GM23338 (cell line): ENCODE results near the gene ATL2. TPM values are rescaled to one million over a fixed set of nuclear protein-coding genes. Genes with fewer than 3 reads are reported as not detected.
A peak's percentile ranks its signal among the peaks of the same experiment; 100 is the strongest.

Experiments
- ATAC-seq: fragments of 200-7000 bp; cut with Tn5 transposase; 3 replicates; pipeline ENCODE4 v1.9.1; 2020
- DNase-seq: peaks from one replicate; pipeline ENCODE4 v3.0.0-alpha.2; 2015; ENCODE audit warnings: low spot score
- H2AFZ ChIP-seq: fragments of 200-600 bp; sonication (generic); 2 replicates; pipeline ENCODE4 v1.8.0; 2016; ENCODE audit warnings: antibody characterized with exemption, mild to moderate bottlenecking, moderate library complexity
- H3F3A ChIP-seq: fragments of 200-600 bp; sonication (generic); replicated peaks from 2 replicates; pipeline ENCODE4 v1.8.0; 2017; ENCODE audit warnings: antibody characterized with exemption, mixed run types, low read depth
- H3K27ac ChIP-seq: fragments of 200-600 bp; sonication (generic); 2 replicates; pipeline ENCODE4 v1.6.1; 2016; ENCODE audit warnings: low read depth
- H3K27me3 ChIP-seq: fragments of 200-600 bp; sonication (generic); 2 replicates; pipeline ENCODE4 v1.8.0; 2016; ENCODE audit warnings: mild to moderate bottlenecking, mixed run types, moderate library complexity; ENCODE audit not compliant: insufficient read depth
- H3K36me3 ChIP-seq: fragments of 200-600 bp; sonication (generic); 2 replicates; pipeline ENCODE4 v1.8.0; 2016; ENCODE audit warnings: mild to moderate bottlenecking; ENCODE audit not compliant: insufficient read depth
- H3K4me1 ChIP-seq: fragments of 200-600 bp; sonication (generic); 2 replicates; pipeline ENCODE4 v1.8.0; 2016; ENCODE audit warnings: mild to moderate bottlenecking, moderate library complexity; ENCODE audit not compliant: insufficient read depth
- H3K4me2 ChIP-seq: fragments of 200-600 bp; sonication (generic); 2 replicates; pipeline ENCODE4 v1.7.1; 2017; ENCODE audit warnings: mixed run types
- H3K4me3 ChIP-seq: fragments of 200-600 bp; sonication (generic); 2 replicates; pipeline ENCODE4 v1.6.1; 2016; ENCODE audit warnings: mixed run types
- H3K79me2 ChIP-seq: fragments of 200-600 bp; sonication (generic); replicated peaks from 2 replicates; pipeline ENCODE4 v1.8.0; 2017; ENCODE audit warnings: mild to moderate bottlenecking; ENCODE audit not compliant: insufficient read depth
- H3K9me2 ChIP-seq: fragments of 200-600 bp; sonication (generic); 2 replicates; pipeline ENCODE4 v1.8.0; 2017; ENCODE audit not compliant: insufficient read depth
- H4K20me1 ChIP-seq: fragments of 200-600 bp; sonication (generic); replicated peaks from 2 replicates; pipeline ENCODE4 v1.8.0; 2017; ENCODE audit warnings: mild to moderate bottlenecking; ENCODE audit not compliant: insufficient read depth
- H3K27ac Mint-ChIP-seq: 2 replicates; pipeline ENCODE4 v1.8.0; 2020; ENCODE audit warnings: inconsistent platforms, mild to moderate bottlenecking, moderate library complexity, mixed read lengths
- H3K27me3 Mint-ChIP-seq: 3 replicates; pipeline ENCODE4 v1.8.0; 2022; ENCODE audit warnings: low read depth, mild to moderate bottlenecking, moderate library complexity, mixed read lengths, inconsistent platforms; ENCODE audit not compliant: insufficient read depth, poor library complexity
- H3K36me3 Mint-ChIP-seq: 3 replicates; pipeline ENCODE4 v1.8.0; 2021; ENCODE audit warnings: low read depth, mild to moderate bottlenecking, inconsistent platforms, moderate library complexity, mixed read lengths
- H3K4me1 Mint-ChIP-seq: 3 replicates; pipeline ENCODE4 v1.8.0; 2020; ENCODE audit warnings: mild to moderate bottlenecking, inconsistent platforms, mixed read lengths
- H3K4me3 Mint-ChIP-seq: 3 replicates; pipeline ENCODE4 v1.8.0; 2021; ENCODE audit warnings: moderate library complexity, mild to moderate bottlenecking, inconsistent platforms, mixed read lengths
- H3K9me3 Mint-ChIP-seq: 3 replicates; pipeline ENCODE4 v1.8.0; 2020; ENCODE audit warnings: moderate library complexity, mild to moderate bottlenecking, inconsistent platforms, mixed read lengths
- CREB1 ChIP-seq: fragments of 250-450 bp; sonication (Bioruptor Pico); IDR thresholded peaks from 2 replicates; pipeline ENCODE4 v1.5.0; 2020; ENCODE audit warnings: low read depth, mild to moderate bottlenecking, moderate library complexity
- ETS1 ChIP-seq: IDR thresholded peaks from 2 replicates; pipeline ENCODE4 v1.6.1; 2016; ENCODE audit warnings: antibody characterized with exemption
- EZH2 ChIP-seq: fragments of 200-600 bp; sonication (generic); IDR thresholded peaks from one replicate; pipeline ENCODE4 v1.8.0; 2017; ENCODE audit warnings: antibody characterized with exemption, mild to moderate bottlenecking, low read depth; ENCODE audit not compliant: unreplicated experiment
- EZH2phosphoT487 ChIP-seq: fragments of 200-600 bp; sonication (generic); IDR thresholded peaks from one replicate; pipeline ENCODE4 v1.8.1; 2018; ENCODE audit warnings: antibody characterized with exemption; ENCODE audit not compliant: unreplicated experiment
- NANOG ChIP-seq: IDR thresholded peaks from 2 replicates; pipeline ENCODE4 v1.6.1; 2016; ENCODE audit warnings: antibody characterized with exemption, borderline replicate concordance
- POLR2AphosphoS5 ChIP-seq: IDR thresholded peaks from 2 replicates; pipeline ENCODE4 v1.6.1; 2016; ENCODE audit warnings: antibody characterized with exemption, low read depth
- STAT1 ChIP-seq: IDR thresholded peaks from one replicate; pipeline ENCODE4 v1.6.1; 2016; ENCODE audit warnings: antibody characterized with exemption; ENCODE audit not compliant: unreplicated experiment
- ZNF114 ChIP-seq: fragments of 250-450 bp; sonication (Bioruptor Pico); IDR thresholded peaks from 2 replicates; pipeline ENCODE4 v1.5.0; 2020; ENCODE audit warnings: mild to moderate bottlenecking, moderate library complexity
- ZNF331 ChIP-seq: fragments of 250-450 bp; sonication (Bioruptor Pico); IDR thresholded peaks from 2 replicates; pipeline ENCODE4 v1.5.0; 2020; ENCODE audit warnings: low read depth, mild to moderate bottlenecking, moderate library complexity
- polyA plus RNA-seq: library from polyadenylated mRNA; unstranded; fragments of >200 nt; fragmentation: Nextera tagmentation; extraction: Ambion mirVana; gene quantifications from 2 replicates; pipeline ENCODE4 v1.2.1, GENCODE V29; 2016
- total RNA-seq: library from RNA; depleted of rRNA; stranded (reverse); fragments of >200 nt; shearing (Covaris generic); gene quantifications from 2 replicates; pipeline ENCODE4 v1.2.3, GENCODE V29; 2014
- TF ChIP-seq, protein P1 (sequence below): IDR thresholded peaks from one replicate; pipeline ENCODE4 v1.6.1; 2018; ENCODE audit warnings: antibody characterized with exemption; ENCODE audit not compliant: unreplicated experiment
- TF ChIP-seq, protein P2 (sequence below): fragments of 250-450 bp; sonication (Bioruptor Pico); IDR thresholded peaks from 2 replicates; pipeline ENCODE4 v1.5.0; 2020; ENCODE audit warnings: mild to moderate bottlenecking, moderate library complexity

ATL2 gene
- total and polyA plus RNA-seq, 2 experiments from 2014 or later, result 30.2 to 140 TPM

- TF ChIP-seq, protein P1, sequence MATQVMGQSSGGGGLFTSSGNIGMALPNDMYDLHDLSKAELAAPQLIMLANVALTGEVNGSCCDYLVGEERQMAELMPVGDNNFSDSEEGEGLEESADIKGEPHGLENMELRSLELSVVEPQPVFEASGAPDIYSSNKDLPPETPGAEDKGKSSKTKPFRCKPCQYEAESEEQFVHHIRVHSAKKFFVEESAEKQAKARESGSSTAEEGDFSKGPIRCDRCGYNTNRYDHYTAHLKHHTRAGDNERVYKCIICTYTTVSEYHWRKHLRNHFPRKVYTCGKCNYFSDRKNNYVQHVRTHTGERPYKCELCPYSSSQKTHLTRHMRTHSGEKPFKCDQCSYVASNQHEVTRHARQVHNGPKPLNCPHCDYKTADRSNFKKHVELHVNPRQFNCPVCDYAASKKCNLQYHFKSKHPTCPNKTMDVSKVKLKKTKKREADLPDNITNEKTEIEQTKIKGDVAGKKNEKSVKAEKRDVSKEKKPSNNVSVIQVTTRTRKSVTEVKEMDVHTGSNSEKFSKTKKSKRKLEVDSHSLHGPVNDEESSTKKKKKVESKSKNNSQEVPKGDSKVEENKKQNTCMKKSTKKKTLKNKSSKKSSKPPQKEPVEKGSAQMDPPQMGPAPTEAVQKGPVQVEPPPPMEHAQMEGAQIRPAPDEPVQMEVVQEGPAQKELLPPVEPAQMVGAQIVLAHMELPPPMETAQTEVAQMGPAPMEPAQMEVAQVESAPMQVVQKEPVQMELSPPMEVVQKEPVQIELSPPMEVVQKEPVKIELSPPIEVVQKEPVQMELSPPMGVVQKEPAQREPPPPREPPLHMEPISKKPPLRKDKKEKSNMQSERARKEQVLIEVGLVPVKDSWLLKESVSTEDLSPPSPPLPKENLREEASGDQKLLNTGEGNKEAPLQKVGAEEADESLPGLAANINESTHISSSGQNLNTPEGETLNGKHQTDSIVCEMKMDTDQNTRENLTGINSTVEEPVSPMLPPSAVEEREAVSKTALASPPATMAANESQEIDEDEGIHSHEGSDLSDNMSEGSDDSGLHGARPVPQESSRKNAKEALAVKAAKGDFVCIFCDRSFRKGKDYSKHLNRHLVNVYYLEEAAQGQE, result no peak
- TF ChIP-seq EZH2phosphoT487 (no peak), ETS1 (no peak), EZH2 (no peak), CREB1 (no peak), ZNF331 (CRISPR knock-in tag) (no peak), POLR2AphosphoS5 (no peak), STAT1 (no peak), NANOG (no peak)
Measured at GRCh38 chr2:38371235-38371634, 5.8 kb downstream of the ATL2 start (continued).

DNA sequence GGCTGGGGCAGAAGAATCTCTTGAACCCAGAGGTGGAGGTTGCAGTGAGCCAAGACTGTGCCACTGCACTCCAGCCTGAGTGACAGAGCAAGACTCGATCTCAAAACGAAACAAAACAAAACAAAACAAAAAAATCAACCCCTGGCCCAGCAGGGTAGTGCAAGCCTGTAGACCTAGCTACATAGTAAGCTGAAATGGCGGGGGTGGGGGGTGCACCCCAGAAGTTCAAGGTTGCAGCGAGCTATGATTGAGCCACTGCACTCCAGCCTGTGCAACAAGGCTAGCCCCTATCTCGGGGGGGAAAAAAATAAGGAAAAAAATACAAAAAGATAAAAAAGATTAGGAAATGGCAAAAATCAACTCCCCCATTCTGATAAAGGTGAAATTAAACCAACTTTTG, 6.4 kb downstream of the ATL2 start:
- Mint-ChIP-seq H3K27ac (no peak overlapping the region), H3K4me1 (peaks cover 22% of the 10 kb centered on the region)
- no peaks in the 10 kb centered on the region for H3F3A ChIP-seq
- TF ChIP-seq ETS1 (no peak), CREB1 (no peak), POLR2AphosphoS5 (no peak), STAT1 (no peak), ZNF114 (CRISPR knock-in tag) (no peak), EZH2phosphoT487 (no peak), NANOG (no peak), ZNF331 (CRISPR knock-in tag) (no peak)
- TF ChIP-seq, protein P2, sequence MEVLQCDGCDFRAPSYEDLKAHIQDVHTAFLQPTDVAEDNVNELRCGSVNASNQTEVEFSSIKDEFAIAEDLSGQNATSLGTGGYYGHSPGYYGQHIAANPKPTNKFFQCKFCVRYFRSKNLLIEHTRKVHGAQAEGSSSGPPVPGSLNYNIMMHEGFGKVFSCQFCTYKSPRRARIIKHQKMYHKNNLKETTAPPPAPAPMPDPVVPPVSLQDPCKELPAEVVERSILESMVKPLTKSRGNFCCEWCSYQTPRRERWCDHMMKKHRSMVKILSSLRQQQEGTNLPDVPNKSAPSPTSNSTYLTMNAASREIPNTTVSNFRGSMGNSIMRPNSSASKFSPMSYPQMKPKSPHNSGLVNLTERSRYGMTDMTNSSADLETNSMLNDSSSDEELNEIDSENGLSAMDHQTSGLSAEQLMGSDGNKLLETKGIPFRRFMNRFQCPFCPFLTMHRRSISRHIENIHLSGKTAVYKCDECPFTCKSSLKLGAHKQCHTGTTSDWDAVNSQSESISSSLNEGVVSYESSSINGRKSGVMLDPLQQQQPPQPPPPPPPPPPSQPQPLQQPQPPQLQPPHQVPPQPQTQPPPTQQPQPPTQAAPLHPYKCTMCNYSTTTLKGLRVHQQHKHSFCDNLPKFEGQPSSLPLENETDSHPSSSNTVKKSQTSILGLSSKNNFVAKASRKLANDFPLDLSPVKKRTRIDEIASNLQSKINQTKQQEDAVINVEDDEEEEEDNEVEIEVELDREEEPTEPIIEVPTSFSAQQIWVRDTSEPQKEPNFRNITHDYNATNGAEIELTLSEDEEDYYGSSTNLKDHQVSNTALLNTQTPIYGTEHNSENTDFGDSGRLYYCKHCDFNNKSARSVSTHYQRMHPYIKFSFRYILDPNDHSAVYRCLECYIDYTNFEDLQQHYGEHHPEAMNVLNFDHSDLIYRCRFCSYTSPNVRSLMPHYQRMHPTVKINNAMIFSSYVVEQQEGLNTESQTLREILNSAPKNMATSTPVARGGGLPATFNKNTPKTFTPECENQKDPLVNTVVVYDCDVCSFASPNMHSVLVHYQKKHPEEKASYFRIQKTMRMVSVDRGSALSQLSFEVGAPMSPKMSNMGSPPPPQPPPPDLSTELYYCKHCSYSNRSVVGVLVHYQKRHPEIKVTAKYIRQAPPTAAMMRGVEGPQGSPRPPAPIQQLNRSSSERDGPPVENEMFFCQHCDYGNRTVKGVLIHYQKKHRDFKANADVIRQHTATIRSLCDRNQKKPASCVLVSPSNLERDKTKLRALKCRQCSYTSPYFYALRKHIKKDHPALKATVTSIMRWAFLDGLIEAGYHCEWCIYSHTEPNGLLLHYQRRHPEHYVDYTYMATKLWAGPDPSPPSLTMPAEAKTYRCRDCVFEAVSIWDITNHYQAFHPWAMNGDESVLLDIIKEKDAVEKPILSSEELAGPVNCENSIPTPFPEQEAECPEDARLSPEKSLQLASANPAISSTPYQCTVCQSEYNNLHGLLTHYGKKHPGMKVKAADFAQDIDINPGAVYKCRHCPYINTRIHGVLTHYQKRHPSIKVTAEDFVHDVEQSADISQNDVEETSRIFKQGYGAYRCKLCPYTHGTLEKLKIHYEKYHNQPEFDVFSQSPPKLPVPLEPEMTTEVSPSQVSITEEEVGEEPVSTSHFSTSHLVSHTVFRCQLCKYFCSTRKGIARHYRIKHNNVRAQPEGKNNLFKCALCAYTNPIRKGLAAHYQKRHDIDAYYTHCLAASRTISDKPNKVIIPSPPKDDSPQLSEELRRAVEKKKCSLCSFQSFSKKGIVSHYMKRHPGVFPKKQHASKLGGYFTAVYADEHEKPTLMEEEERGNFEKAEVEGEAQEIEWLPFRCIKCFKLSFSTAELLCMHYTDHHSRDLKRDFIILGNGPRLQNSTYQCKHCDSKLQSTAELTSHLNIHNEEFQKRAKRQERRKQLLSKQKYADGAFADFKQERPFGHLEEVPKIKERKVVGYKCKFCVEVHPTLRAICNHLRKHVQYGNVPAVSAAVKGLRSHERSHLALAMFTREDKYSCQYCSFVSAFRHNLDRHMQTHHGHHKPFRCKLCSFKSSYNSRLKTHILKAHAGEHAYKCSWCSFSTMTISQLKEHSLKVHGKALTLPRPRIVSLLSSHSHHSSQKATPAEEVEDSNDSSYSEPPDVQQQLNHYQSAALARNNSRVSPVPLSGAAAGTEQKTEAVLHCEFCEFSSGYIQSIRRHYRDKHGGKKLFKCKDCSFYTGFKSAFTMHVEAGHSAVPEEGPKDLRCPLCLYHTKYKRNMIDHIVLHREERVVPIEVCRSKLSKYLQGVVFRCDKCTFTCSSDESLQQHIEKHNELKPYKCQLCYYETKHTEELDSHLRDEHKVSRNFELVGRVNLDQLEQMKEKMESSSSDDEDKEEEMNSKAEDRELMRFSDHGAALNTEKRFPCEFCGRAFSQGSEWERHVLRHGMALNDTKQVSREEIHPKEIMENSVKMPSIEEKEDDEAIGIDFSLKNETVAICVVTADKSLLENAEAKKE, result no peak

More for the DNA sequence above, 6.4 kb downstream of the ATL2 start:
- Histone ChIP-seq H3K4me2 (no peak overlapping the region), H3K27ac (no peak overlapping the region), H4K20me1 (peaks cover 55% of the 10 kb centered on the region), H3K27me3 (no peaks in the 10 kb centered on the region), H2AFZ (no peak overlapping the region), H3K79me2 (peaks cover 100% of the 10 kb centered on the region), H3K36me3 (no peaks in the 10 kb centered on the region), H3K9me2 (no peaks in the 10 kb centered on the region), H3K4me3 (no peak overlapping the region), H3K4me1 (peaks cover 8% of the 10 kb centered on the region)
- no peaks in the 10 kb centered on the region for H3K36me3 Mint-ChIP-seq
- no peak for DNase-seq
- ATAC-seq, result peak; percentile 45
- peaks cover 2% of the 10 kb centered on the region for H3K27me3 Mint-ChIP-seq
- H3K9me3 Mint-ChIP-seq, result no peaks in the 10 kb centered on the region
- H3K4me3 Mint-ChIP-seq, result no peak overlapping the region
